ENCODE measurements around the gene HSPA1A. TPM values are rescaled to one million over a fixed set of nuclear protein-coding genes. Genes with fewer than 3 reads are reported as not detected.
"Not testable (repeated sequence)": the region's sequence is repeated elsewhere in the genome, so short reads cannot be mapped to it uniquely, and the experiment has no call there.

HSPA1A gene
- total RNA-seq, 1 donor from 2014 or later = 56.6 TPM

GRCh38 chr6:31781244-31782125 is 33.9 kb upstream of the HSPA1A start:
- no peak for ATAC-seq

DNA sequence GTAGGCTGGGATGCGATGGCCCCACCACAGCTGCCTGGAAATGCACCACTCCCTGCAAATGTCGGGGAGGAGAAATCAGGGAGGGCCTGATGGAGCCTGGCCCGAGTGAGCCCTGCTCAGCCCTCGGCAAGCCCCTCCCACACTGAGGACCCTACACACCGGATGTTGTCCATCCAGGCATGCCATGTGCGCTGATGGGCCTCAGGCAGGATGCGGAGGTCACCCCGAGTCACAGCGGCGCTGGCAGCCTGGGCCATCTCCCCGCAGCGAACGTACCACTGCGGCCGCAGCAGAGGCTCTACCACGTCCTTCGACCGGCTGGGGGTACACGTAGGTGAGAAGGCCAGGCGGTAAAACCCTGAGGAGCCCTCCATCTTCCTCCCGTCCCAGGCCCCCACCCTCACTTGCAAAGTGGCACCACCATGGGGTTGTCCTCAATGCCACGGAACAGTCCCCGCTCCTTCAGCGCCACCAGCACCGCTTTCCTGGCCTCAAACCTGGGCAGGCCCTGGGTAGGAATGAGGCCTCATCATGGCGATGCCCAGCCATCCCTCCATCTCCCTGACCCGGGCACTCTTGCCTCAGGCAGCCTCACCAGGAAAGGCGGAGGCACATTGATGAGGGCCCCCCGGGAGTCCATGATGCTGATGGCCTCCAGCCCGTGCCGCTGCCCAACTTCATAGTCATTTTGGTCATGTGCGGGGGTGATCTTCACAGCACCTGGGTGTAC is 33.1 kb upstream of the HSPA1A start:
- ATAC-seq = no peak

DNA sequence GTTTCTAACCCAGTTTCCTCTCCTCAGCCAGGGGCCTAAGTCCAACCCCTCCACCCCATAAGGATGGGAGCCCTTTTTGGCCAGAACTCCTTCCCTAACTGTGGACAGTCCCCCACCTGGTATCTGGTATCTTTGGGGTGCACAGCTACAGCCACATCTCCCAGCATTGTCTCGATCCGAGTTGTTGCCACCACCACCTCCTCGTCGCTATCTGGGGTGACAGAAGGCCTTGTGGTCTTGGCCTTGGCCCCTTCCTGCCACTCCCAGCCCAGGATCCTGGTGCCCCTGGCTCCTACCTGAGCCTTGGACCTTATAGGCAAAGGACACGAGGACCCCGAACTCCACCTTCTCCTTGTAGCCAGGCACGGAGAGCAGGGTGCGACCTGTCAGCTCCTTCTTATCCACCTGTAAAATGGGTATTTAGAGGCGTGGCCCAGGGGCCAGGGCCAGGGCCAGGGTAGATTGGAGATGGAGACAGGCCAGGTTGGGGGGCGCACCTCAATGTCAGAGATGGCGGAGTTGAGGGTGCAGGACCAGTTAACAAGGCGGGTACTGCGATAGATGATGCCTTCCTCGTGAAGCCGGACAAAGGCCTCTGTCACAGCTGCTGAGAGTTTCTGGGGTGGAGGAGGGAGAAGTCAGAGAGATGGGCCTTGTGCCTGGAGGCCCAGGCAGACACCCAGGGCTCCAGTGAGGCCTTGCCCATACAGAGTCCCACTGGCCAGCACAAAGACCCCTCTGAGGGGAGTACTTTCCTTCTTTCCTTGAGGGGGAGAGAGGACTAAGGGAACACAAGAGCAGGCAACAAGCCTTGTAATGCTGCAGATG is 31.0 kb upstream of the HSPA1A start:
- ATAC-seq = no peak

DNA sequence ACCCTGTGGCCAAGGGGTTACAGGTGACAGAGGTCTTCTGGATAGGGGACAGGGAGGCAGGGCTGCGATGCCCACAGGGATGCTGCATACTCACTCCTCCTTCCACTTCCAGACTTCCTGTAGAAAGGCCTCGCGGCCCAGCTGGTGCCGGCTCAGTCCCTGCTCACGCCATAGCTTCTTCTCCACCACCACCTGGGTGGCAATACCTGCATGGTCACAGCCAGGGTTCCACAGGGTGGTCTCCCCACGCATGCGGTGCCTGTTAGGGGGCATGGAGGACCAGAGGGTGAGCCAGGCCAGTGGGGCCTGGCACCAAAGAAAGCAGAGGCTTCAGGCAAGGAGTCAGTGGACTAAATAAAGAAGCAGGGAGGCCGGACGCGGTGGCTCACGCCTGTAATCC is 29.9 kb upstream of the HSPA1A start:
- no peak for ATAC-seq

GRCh38 chr6:31791324-31792089 is 23.8 kb upstream of the HSPA1A start:
- ATAC-seq = no peak

- ATAC-seq = no peak
Observed at GRCh38 chr6:31792090-31792374, 23.3 kb upstream of the HSPA1A start.

DNA sequence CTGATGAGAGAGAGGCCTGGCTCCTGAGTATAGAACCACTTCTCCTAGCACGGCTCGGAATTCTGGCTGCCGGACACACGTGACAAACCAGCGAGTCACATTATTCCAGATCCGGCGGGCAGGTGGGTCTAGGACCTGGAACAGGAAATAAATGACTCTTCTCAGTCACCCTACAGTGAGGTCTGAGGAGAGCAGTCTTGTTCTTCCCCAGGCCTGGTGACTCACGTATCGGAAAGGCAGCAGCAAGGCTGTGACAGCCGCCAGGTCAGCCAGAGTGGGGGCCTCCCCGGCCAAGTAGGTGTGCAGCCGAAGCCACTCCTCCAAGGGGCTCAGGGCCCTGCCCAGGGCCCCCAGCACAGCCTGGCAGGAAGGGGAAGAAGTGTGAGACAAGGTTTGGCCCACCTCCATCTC is 22.6 kb upstream of the HSPA1A start:
- ATAC-seq = peak; percentile 48

DNA sequence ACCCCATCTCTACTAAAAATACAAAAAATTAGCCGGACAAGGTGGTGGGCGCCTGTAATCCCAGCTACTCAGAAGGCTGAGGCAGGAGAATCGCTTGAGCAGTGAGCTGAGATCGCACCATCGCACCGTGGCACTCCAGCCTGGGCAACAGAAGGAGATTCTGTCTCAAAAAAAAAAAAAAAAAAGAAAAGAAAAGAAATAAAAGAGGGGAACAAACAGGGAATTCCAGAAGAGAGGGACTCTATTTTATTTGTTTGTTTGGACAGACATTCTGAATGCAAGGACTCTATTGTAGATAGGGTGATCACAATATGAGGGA is 21.5 kb upstream of the HSPA1A start:
- not testable (repeated sequence) for ATAC-seq

DNA sequence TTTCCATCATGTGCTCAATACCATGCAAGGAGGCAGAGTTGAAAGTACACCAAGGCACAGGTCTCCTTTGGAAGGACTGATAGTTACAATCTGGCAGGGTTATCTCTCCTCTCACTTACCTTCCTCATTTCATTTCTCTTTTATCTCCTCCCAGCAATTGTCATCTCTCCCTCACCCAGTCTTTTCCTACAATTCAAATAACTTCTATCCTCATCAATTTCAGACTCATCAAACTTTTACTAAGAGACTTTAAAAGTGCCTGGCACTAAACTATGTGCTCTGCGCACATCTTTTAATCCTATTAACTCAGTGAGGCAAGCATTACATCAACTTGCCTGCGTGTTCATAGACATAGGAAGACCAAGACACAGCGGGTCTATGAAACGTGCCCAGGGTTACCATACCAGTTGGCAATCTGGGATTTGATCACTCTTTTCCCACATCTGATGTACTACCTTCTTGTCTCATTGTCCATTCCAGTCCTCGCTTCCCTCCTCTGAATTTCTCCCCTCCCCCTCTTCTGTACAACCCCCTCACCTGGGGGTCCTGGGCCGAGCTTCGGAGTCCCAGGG is 21.0 kb upstream of the HSPA1A start:
- peak; percentile 0 for ATAC-seq

GRCh38 chr6:31794866-31795615 is 20.3 kb upstream of the HSPA1A start:
- peak; percentile 10 for ATAC-seq

DNA sequence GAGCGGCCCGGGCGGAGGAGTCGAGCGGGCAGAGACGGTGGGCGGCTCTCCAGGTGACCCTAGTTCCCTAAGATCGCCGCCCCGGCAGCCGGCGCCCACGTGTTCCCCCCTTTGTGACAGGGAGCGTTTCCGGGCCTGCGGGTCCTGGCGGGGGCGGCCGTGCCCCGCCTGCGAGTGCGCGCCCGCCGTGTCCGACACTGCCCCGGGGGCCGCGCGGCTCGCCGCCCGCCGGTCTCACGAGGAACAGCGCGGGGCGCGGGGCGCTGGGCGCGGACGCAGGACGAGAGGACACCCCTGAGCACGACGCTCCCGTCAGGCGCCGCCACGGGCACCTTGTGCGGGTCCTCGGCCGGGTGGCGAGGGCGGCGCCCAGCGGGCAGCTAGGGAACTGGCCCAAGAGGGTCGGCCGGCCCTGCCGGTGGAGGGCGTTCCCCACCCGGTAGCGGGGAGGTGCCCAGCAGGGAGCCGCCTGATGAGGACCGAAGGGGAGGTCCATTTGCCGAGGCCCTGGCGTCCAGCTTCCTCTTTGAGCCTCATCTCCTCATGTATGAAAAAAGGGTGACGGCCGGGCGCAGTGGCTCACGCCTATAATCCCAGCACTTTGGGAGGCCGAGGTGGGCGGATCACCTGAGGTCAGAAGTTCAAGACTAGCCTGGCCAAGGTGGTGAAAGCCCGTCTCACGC is 19.6 kb upstream of the HSPA1A start, which contains the start of gene VARS1:
Gene VARS1 (minus strand): TSS at position 137 of the 683 bp plus-strand sequence. CDS start 535 bp downstream, outside the sequence.
- peak; percentile 92 for ATAC-seq

DNA sequence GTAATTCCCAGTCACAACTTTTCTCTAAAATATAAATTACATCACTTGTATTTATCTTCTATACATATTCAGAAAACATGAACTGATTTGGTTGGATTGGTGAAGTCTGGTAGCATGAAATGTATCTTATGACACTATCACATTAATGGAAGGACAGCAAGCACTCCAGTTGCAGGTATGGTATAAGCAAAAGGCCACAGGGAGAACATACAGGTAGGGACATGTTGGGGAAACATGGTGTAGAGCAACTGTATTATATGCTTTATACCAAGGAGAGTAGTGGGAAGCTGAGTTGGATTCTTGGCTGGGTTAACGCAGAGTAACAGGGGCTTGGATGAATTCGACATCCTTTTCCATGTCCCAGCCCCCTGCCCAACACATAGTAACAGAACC is 18.4 kb upstream of the HSPA1A start:
- ATAC-seq = no peak

- ATAC-seq = no peak
Observed at GRCh38 chr6:31797588-31797987, 17.8 kb upstream of the HSPA1A start.

DNA sequence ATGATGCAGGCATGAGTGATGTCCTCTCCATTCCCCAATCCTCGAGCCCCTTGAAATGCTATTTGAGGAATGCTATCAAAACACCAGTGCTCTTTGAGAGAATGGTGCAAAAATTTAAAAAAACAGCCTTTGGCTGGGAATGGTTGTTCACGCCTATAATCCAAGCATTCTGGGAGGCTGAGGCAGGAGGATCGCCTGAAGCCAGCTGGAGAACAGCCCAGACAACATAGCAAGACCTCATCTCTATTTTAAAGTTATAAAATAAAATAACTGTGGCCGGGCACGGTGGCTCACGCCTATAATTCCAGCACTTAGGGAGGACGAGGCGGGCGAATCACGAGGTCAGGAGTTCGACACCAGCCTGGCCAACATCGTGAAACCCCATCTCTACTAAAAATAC is 15.6 kb upstream of the HSPA1A start:
- ATAC-seq = no peak

- ATAC-seq = not testable (repeated sequence)
Observed at GRCh38 chr6:31801031-31801927, 14.1 kb upstream of the HSPA1A start.

DNA sequence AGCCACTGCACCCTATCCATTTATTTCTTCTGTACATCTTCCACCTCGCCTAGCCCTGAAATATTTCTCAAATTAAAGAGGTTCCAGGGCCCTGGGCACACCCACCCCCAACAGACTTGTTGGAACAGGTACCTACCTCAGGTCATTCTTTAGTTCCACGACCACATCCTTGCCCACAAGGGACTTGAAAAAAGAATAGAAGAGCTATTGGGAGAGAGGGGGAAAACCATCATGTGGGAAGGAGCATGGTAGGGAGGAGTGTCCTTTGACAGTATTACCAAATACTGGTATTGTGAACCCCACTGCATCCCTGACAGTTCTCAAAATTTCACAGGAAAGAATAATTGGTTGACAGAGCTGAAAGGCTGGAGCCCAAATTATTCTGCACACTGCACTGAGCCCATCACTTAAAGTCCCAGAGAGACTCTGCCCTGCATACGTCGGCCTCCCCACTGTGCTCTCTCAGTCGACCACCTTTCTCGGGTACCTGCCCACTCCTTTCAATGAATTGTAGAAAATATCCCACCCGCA is 9.3 kb upstream of the HSPA1A start:
- peak; percentile 19 for ATAC-seq

- peak; percentile 97 for ATAC-seq
Observed at GRCh38 chr6:31806470-31807272, 8.7 kb upstream of the HSPA1A start, which contains the start of gene LSM2. Gene LSM2 (minus strand): TSS chr6:31806966. CDS start chr6:31806757, 209 bp downstream.

- ATAC-seq = not testable (repeated sequence)
Observed at GRCh38 chr6:31808599-31808998, 6.7 kb upstream of the HSPA1A start.

Data from esophagus mucosa (tissue), 1 donor.